ENCODE results near the gene METTL22. TPM values are rescaled to one million over a fixed set of nuclear protein-coding genes. Genes with fewer than 3 reads are reported as not detected.

METTL22 gene
- total and polyA plus RNA-seq, 10 of the 15 experiments (the other 5 are each of a cell fraction or from before 2014, with no cell fraction given), result 6.4 to 34.7 (median 18.8) TPM

GRCh38 chr16:8668113-8668512, 46.6 kb downstream of the METTL22 start:
- WGBS (ENCODE audit: insufficient coverage, insufficient replicate concordance, low lambda C conversion rate, missing lambda C conversion rate), result 50% methylated on average over 5 of the region's 5 CpGs
- Histone ChIP-seq H3K27ac (ENCODE audit: control insufficient read depth, insufficient read depth) (no peak overlapping the region), H3K9ac (ENCODE audit: control insufficient read depth, insufficient read depth, low read length) (no peak overlapping the region), H3K4me1 (ENCODE audit: control insufficient read depth, insufficient read depth, low read length) (no peaks in the 10 kb centered on the region), H2AFZ (ENCODE audit: control insufficient read depth, low read depth, low read length) (no peak overlapping the region), H3K9me3 (replicated peaks; ENCODE audit: control insufficient read depth, insufficient read depth, low read length) (no peaks in the 10 kb centered on the region), H3K27me3 (replicated peaks in 1 of 2; ENCODE audit: control insufficient read depth in 2 of 2, insufficient read depth in 2 of 2, low read length in 1 of 2) (no peaks in the 10 kb centered on the region), H4K20me1 (ENCODE audit: control insufficient read depth, insufficient read depth) (no peaks in the 10 kb centered on the region), H3K36me3 (ENCODE audit: control insufficient read depth in 2 of 2, insufficient read depth in 2 of 2, low read length in 1 of 2) (no peaks in the 10 kb centered on the region), H3K4me2 (ENCODE audit: control insufficient read depth, insufficient read depth) (no peak overlapping the region), H3K4me3 (no peak overlapping the region), H3K79me2 (ENCODE audit: control insufficient read depth, insufficient read depth, low read length) (no peaks in the 10 kb centered on the region)
- in situ Hi-C loops (cut with MboI), result loop anchor here (5.0 kb wide), 1 partner anchor 214 kb away; the partner anchor contains the start of gene LITAFD
- TF ChIP-seq WRNIP1 (IDR thresholded peaks at IDR 0.05; ENCODE audit: borderline replicate concordance, low read depth, low read length), result no peak
- TF ChIP-seq CHD1 (IDR thresholded peaks at IDR 0.05; ENCODE audit: low read depth, low read length), result no peak
- no peak for TF ChIP-seq ZNF24 (IDR thresholded peaks at IDR 0.05)
- TF ChIP-seq FOS (IDR thresholded peaks at IDR 0.05; ENCODE audit: borderline replicate concordance, extremely low read depth, insufficient read length), result no peak
- TF ChIP-seq ZZZ3 (IDR thresholded peaks at IDR 0.05; ENCODE audit: control insufficient read depth, insufficient read length, low read depth), result no peak
- TF ChIP-seq RELB (IDR thresholded peaks at IDR 0.05; ENCODE audit: low read depth), result no peak
- no peak for TF ChIP-seq MTA3 (IDR thresholded peaks at IDR 0.05; ENCODE audit: borderline replicate concordance, low read length)
- no peak for TF ChIP-seq EGR1 (IDR thresholded peaks at IDR 0.05; ENCODE audit: borderline replicate concordance in 1 of 2, low read depth in 2 of 2, low read length in 2 of 2)
- TF ChIP-seq, protein P1, sequence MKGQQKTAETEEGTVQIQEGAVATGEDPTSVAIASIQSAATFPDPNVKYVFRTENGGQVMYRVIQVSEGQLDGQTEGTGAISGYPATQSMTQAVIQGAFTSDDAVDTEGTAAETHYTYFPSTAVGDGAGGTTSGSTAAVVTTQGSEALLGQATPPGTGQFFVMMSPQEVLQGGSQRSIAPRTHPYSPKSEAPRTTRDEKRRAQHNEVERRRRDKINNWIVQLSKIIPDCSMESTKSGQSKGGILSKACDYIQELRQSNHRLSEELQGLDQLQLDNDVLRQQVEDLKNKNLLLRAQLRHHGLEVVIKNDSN (IDR thresholded peaks at IDR 0.05; ENCODE audit: borderline replicate concordance, extremely low read length, insufficient read depth, low read depth, low read length), result no peak
- no peak for TF ChIP-seq TCF7 (IDR thresholded peaks at IDR 0.05; ENCODE audit: borderline replicate concordance)
- TF ChIP-seq NR2F1 (conservative IDR thresholded peaks at IDR 0.05), result no peak
- no peak for TF ChIP-seq POLR2AphosphoS5 (IDR thresholded peaks at IDR 0.05; ENCODE audit: low read length)
- no peak for TF ChIP-seq HCFC1 (IDR thresholded peaks at IDR 0.05; ENCODE audit: low read length)
- TF ChIP-seq SUPT20H (IDR thresholded peaks at IDR 0.05; ENCODE audit: borderline replicate concordance, control insufficient read depth, low read depth, low read length), result no peak
- TF ChIP-seq YBX1 (IDR thresholded peaks at IDR 0.05), result no peak
- no peak for TF ChIP-seq KAT2A (conservative IDR thresholded peaks at IDR 0.05; ENCODE audit: control insufficient read depth, low read depth, low read length)
- TF ChIP-seq HDAC6 (IDR thresholded peaks at IDR 0.05; ENCODE audit: unreplicated experiment), result no peak
- no peak for TF ChIP-seq JUND (IDR thresholded peaks at IDR 0.05; ENCODE audit: low read depth, low read length)
- ChIA-PET SMC1A (ENCODE audit: uncharacterized antibody, unreplicated experiment) (interaction anchor here (0.6 to 1.0 kb wide), 2 partner anchors 11 to 130 kb away, joined by 3 read pairs; no protein-coding TSS in a partner anchor), POLR2A (interaction anchor here (0.7 kb wide), 1 partner anchor 396 kb away, joined by 3 read pairs; no protein-coding TSS in a partner anchor), RAD21 (ENCODE audit: unreplicated experiment) (interaction anchor here (0.6 to 1.5 kb wide), 3 partner anchors 212 to 1948 kb away, joined by 3 to 4 read pairs (median 4); no protein-coding TSS in a partner anchor), CTCF (interaction anchor here (0.6 to 1.2 kb wide), 4 partner anchors 8 to 232 kb away, joined by 3 to 4 read pairs (median 3); no protein-coding TSS in a partner anchor)
- DNase-seq (ENCODE audit: low read depth, low spot score) (no peak), ATAC-seq (no peak), FAIRE-seq (no peak)
- BruUV-seq (replicated peaks), result no TSS peak
- intact Hi-C loops (cut with micrococcal nuclease; ENCODE audit: unreplicated experiment), result no loop called here

Data from GM12878 (cell line).